HFFc6 (cell line): Measurements from ENCODE around the gene PRPF31. TPM values are rescaled to one million over a fixed set of nuclear protein-coding genes. Genes with fewer than 3 reads are reported as not detected.

ENCODE experiments used
- DNase-seq: peaks from one replicate; pipeline ENCODE4 v3.0.0-alpha.2; 2018
- H3K27ac Mint-ChIP-seq: 2 replicates; pipeline ENCODE4 v1.8.0; 2020; ENCODE audit warnings: mild to moderate bottlenecking, mixed read lengths
- H3K27me3 Mint-ChIP-seq: 2 replicates; pipeline ENCODE4 v1.8.0; 2021; ENCODE audit warnings: mild to moderate bottlenecking, moderate library complexity, mixed read lengths; ENCODE audit not compliant: insufficient read depth
- H3K36me3 Mint-ChIP-seq: 2 replicates; pipeline ENCODE4 v1.8.0; 2021; ENCODE audit warnings: low read depth, mixed read lengths
- H3K4me1 Mint-ChIP-seq: 2 replicates; pipeline ENCODE4 v1.8.0; 2020; ENCODE audit warnings: low read depth, mixed read lengths
- H3K4me3 Mint-ChIP-seq: 2 replicates; pipeline ENCODE4 v1.8.0; 2020; ENCODE audit warnings: mild to moderate bottlenecking, moderate library complexity, mixed read lengths
- H3K9me3 Mint-ChIP-seq: 2 replicates; pipeline ENCODE4 v1.8.0; 2020; ENCODE audit warnings: mild to moderate bottlenecking, mixed read lengths
- total RNA-seq, 6 experiments: library from RNA; stranded (reverse); fragmentation: NEBNext Ultra II Directional; extraction: Animal tissue kit (Norgen Biotek cat#: 25700); gene quantifications; 2 replicates in 1 of 6; 3 replicates in 5 of 6; pipeline ENCODE4 v1.2.3, GENCODE V29; 2021
- TF ChIP-seq, protein P1 (sequence below): fragments of 200-600 bp; sonication (generic); IDR thresholded peaks from 2 replicates; pipeline ENCODE4 v1.5.0; 2021; ENCODE audit warnings: antibody characterized with exemption, mild to moderate bottlenecking

PRPF31 gene
- total RNA-seq, 6 experiments from 2014 or later: 66.1 to 92.5 (median 83.6) TPM

DNA sequence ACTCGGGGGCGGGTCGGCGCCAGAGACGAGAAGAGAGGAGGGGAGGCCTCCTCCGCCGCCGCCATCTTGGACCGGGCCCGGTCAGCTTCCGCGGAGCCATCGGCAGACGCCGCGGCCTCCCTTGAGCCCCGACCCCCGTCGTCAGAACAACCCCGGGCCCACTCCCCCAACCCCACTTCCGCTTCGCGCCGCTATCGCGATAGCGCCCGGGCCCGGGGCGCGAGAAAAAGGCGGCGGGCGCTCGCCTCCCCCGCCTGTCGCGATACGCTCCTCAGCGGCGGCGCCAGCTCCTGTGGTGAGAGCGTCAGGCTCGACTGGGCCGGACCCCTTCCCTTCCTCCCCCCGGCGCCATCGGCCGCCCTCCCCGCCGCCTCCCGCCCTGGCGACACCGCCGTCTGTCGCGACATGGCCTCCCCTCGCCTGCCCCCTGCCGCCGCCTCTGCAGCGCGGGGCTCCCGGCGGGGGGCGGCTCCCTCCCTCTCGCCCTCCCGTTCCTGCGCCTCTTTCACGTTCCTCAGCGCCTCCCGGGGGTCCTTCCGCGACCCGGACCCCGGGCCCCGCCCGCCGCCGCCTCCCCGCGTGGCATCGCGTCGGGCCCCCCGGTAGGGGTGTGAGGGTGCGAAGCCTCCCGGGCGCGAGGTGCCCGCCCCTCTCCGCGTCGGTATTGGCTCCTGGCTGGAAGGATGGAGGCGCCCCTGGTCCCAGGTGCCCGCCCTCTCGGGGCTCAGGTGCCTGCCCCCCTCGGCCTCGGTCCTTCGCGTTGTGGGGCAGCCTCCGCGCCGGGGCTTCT, 22.3 kb downstream of the PRPF31 start, which contains the start of gene CNOT3:
CNOT3 (plus strand) TSS at position 64 of the 790 bp plus-strand sequence. CDS start 5,217 bp downstream, outside the sequence.
- Mint-ChIP-seq H3K27ac (peak within 1 kb of the TSS; percentile 89), H3K4me1 (peaks cover 50% of the 10 kb centered on the region), H3K4me3 (peak within 1 kb of the TSS; percentile 91), H3K36me3 (peaks cover 9% of the 10 kb centered on the region), H3K9me3 (no peaks in the 10 kb centered on the region), H3K27me3 (peaks cover 2% of the 10 kb centered on the region; the same call in 1 of the 2 replicates)
- no peak for DNase-seq
- TF ChIP-seq, protein P1, sequence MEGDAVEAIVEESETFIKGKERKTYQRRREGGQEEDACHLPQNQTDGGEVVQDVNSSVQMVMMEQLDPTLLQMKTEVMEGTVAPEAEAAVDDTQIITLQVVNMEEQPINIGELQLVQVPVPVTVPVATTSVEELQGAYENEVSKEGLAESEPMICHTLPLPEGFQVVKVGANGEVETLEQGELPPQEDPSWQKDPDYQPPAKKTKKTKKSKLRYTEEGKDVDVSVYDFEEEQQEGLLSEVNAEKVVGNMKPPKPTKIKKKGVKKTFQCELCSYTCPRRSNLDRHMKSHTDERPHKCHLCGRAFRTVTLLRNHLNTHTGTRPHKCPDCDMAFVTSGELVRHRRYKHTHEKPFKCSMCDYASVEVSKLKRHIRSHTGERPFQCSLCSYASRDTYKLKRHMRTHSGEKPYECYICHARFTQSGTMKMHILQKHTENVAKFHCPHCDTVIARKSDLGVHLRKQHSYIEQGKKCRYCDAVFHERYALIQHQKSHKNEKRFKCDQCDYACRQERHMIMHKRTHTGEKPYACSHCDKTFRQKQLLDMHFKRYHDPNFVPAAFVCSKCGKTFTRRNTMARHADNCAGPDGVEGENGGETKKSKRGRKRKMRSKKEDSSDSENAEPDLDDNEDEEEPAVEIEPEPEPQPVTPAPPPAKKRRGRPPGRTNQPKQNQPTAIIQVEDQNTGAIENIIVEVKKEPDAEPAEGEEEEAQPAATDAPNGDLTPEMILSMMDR: peak; percentile 62

DNA sequence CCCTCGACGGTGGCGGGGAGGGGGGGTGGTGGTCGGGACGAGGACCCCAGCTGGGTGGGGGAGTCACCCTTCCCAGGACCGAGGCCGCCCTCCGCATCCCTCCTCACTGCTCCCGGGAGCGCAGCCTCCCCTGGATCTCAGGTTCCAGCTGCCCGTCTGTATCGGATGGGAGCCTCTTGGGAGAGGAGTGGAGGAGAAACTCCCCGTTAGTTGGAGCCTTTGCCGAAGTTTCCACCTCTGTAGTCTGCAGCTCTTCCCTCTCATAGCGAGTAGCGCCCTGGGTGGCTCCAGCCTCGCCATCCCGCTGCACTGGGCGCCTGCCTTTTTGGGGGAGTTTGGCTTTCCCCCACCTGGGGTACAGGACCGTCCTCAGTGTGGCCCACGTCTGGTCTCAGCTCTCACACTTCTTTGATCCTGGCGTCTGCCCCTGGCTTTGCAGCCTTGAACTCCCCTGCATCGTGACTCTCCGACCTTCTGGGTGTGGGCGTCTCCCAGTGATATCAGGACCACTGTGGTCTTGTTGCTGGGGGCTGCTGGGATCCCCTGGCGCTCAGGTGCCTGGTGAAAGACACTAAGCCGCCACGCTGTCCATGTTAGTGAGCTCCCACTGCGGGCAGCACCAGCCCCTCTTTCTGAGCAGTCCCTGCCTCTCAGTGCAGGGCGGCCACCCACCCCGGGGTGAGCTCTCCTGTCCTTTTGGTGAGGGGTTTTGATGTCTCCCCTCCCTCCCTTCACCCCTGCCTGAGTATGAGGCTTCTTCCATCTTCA, 23.1 kb downstream of the PRPF31 start:
- H3K27me3 Mint-ChIP-seq: peaks cover 2% of the 10 kb centered on the region; the same call in 1 of the 2 replicates
- peak overlapping the region; percentile 89 for H3K27ac Mint-ChIP-seq
- H3K4me3 Mint-ChIP-seq: peak overlapping the region; percentile 91
- DNase-seq: no peak
- peaks cover 14% of the 10 kb centered on the region for H3K36me3 Mint-ChIP-seq
- no peaks in the 10 kb centered on the region for H3K9me3 Mint-ChIP-seq
- H3K4me1 Mint-ChIP-seq: peaks cover 50% of the 10 kb centered on the region
- TF ChIP-seq, protein P1: no peak

DNA sequence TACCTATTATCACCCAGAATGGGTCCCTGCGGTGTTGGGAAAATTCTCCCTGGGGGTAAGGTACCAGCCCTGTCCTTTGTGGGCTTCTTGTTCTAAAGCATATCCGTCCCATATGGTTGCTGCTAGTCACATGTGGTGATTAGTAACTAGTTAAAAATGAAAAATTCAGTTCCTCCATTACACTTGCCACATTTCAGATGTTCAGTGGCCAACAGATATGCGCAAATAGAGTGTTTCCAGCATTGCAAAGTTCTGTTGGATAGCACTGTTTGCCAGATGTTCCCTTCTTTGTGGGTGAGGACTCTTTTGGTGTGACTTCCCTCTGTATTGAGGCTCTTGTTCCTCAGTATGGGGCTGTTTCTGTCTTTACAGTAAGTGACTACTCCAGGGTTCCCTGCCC, 25.8 kb downstream of the PRPF31 start:
- peak; percentile 25 for DNase-seq
- H3K27ac Mint-ChIP-seq: peak overlapping the region; percentile 54; the same call in 1 of the 2 replicates

DNA sequence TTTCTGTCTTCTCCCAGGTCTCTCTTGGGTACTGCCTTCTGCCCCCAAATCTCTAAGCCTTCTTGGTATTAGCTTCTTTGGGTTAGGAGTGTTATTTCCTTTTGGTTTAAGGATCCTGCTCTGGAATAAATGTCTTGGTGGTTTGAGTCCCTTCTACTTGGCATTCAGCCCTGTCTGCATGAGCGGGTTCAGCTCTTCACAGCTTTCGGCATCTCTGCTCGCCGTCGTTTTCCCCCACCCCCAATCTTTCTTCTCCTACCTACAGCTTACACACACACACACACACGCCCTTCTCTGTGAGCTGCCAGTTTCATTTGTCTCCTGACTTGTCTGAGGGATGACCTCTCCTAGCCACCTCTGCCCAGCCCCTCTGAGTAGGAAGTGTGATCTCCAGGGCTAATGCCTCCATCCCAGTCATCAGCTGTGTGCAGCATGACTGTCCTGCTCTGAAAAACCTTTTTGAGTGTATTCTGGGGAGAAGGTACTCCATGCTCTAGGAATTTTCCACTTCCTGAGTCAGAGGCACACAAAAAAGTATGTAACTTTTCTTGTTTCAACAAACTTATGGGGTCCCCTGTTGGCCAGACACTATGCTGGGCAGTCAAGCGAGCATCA, 26.7 kb downstream of the PRPF31 start:
- Mint-ChIP-seq H3K27me3 (peaks cover 2% of the 10 kb centered on the region; the same call in 1 of the 2 replicates), H3K36me3 (peaks cover 29% of the 10 kb centered on the region), H3K27ac (peak overlapping the region; percentile 54; the same call in 1 of the 2 replicates), H3K4me1 (peaks cover 40% of the 10 kb centered on the region), H3K9me3 (no peaks in the 10 kb centered on the region), H3K4me3 (no peak overlapping the region; the same call in 1 of the 2 replicates)
- DNase-seq: peak; percentile 56
- TF ChIP-seq, protein P1: no peak

More for the DNA sequence above, 25.8 kb downstream of the PRPF31 start:
- Mint-ChIP-seq H3K9me3 (no peaks in the 10 kb centered on the region), H3K36me3 (peaks cover 29% of the 10 kb centered on the region), H3K27me3 (peaks cover 2% of the 10 kb centered on the region; the same call in 1 of the 2 replicates), H3K4me1 (peaks cover 42% of the 10 kb centered on the region), H3K4me3 (no peak overlapping the region)
- TF ChIP-seq, protein P1: no peak

DNA sequence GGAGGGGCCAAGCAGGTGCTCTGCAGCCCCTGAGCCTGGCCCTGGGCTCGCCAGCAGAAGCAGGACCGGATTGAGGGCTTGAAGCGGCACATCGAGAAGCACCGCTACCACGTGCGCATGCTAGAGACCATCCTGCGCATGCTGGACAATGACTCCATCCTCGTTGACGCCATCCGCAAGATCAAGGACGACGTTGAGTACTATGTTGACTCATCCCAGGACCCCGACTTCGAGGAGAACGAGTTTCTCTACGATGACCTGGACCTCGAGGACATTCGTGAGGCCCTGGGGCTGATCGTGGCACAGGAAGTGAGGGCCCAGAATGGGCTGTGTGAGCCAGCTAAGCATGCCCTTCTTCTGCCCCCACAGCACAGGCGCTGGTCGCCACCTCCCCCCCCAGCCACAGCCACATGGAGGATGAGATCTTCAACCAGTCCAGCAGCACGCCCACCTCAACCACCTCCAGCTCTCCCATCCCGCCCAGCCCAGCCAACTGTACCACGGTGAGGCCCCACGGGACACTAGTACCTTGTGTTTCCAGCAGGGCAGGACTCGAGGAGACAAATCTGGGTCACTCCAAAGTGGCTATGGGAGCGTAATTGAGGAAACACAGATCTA, 30.1 kb downstream of the PRPF31 start:
- TF ChIP-seq, protein P1: no peak
- H3K9me3 Mint-ChIP-seq: no peaks in the 10 kb centered on the region
- H3K4me1 Mint-ChIP-seq: peaks cover 21% of the 10 kb centered on the region
- peaks cover 5% of the 10 kb centered on the region for H3K27me3 Mint-ChIP-seq
- no peak overlapping the region for H3K27ac Mint-ChIP-seq
- H3K4me3 Mint-ChIP-seq: no peak overlapping the region
- peaks cover 35% of the 10 kb centered on the region for H3K36me3 Mint-ChIP-seq
- DNase-seq: no peak
